GM12878 (cell line): ENCODE measurements around the gene CCN5. TPM values are rescaled to one million over a fixed set of nuclear protein-coding genes. Genes with fewer than 3 reads are reported as not detected.

Experiments used
- EP300 ChIP-seq, 2 experiments: fragments of 150-350 bp in 1 of 2; IDR thresholded peaks; 2 replicates each; pipeline ENCODE4 v1.6.1; 2011 to 2012; ENCODE audit warnings: low read depth in 2 of 2, low read length in 2 of 2, borderline replicate concordance in 1 of 2, improper control_type of control experiment in 1 of 2, inconsistent platforms in 1 of 2; ENCODE audit not compliant: control insufficient read depth in 1 of 2
- FOXM1 ChIP-seq: IDR thresholded peaks from 2 replicates; pipeline ENCODE4 v1.6.1; 2012; ENCODE audit warnings: low read depth, mild to moderate bottlenecking, inconsistent platforms, low read length, moderate library complexity
- HSF1 ChIP-seq: fragments of 150-350 bp; IDR thresholded peaks from 2 replicates; pipeline ENCODE4 v1.6.1; 2014; ENCODE audit warnings: mild to moderate bottlenecking, low read depth, low read length
- MLLT1 ChIP-seq: fragments of 450-650 bp; IDR thresholded peaks from 2 replicates; pipeline ENCODE4 v1.6.1; 2016; ENCODE audit warnings: mild to moderate bottlenecking
- TCF3 ChIP-seq: IDR thresholded peaks from 2 replicates; pipeline ENCODE4 v1.6.1; 2012; ENCODE audit warnings: low read depth, mild to moderate bottlenecking, low read length, borderline replicate concordance; ENCODE audit not compliant: insufficient read depth
- polyA plus RNA-seq, 11 experiments: library from polyadenylated mRNA; depleted of rRNA in 4 of 11; unstranded in 6 of 11; stranded (reverse) in 5 of 11; fragments of >200 nt; fragmentation: Nextera tagmentation in 4 of 11; fragmentation: Illumina TruSeq in 1 of 11; extraction: Ambion mirVana in 4 of 11; extraction: Trizol in 1 of 11; gene quantifications; 1 replicate in 1 of 11; 2 replicates in 10 of 11; pipeline versions ENCODE4 v1.2.1 to v1.2.3, GENCODE V29; 2011 to 2016; ENCODE audit warnings: inconsistent platforms in 2 of 11, missing spikeins in 2 of 11, low read depth in 1 of 11
- total RNA-seq, 4 experiments: library from RNA; depleted of rRNA in 3 of 4; stranded (reverse); fragments of >200 nt in 3 of 4; fragmentation: Illumina TruSeq in 1 of 4; extraction: Trizol in 1 of 4; gene quantifications; 2 replicates each; pipeline versions ENCODE4 v1.2.1 to v1.2.3, GENCODE V29; 2013 to 2021
- TF ChIP-seq, protein P1 (sequence below): IDR thresholded peaks from 2 replicates; pipeline ENCODE4 v1.6.1; 2011; ENCODE audit warnings: borderline replicate concordance, low read depth, mild to moderate bottlenecking, moderate library complexity, mixed read lengths, low read length; ENCODE audit not compliant: insufficient read depth; ENCODE audit errors: extremely low read length

CCN5 gene
- total and polyA plus RNA-seq, 10 of the 15 experiments (the other 5 are each of a cell fraction or from before 2014, with no cell fraction given), result 0.14 to 0.15 TPM; not detected in 8

DNA sequence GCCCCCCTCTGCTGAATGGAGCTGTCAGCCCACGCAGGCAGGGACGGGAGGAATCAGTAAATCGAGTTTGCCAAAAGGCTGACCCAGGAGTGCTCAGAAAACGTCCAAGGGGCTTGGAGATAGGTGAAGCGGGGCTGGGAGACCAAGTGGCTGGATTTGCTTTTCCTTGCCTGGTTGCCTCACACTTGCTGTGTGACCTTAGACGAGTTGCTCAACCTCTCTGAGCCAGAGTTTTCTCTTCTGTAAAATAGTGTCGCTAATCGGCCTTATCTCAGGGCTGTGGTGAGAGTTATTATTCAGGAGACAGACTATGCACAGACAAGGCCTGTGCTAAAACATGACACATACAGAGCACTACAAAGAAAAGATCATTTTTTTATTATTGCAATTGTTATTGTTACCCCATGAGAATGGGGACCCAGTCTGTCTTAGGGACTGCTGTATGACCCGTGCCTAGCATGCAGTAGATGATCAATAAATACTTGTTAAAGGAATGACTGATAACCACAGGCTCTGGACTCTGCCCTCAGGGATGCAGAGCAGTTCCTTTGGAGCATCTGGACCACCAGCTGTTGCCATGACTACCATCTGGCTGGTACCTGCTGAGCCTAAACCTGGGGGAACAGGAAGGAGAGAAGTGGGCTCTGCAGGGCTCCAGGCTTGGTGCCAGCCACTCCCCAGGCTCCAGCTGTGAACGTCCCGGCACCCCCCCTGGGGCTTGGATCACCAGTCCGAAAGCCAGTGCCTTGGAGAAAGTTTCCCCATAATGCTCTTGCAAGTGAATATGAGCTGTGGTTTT lies 31.4 kb downstream of the CCN5 start (continued):
- TF ChIP-seq FOXM1, result no peak
- TF ChIP-seq EP300 (IDR thresholded peaks at IDR 0.05; ENCODE audit: borderline replicate concordance in 1 of 2, control insufficient read depth in 1 of 2, low read depth in 2 of 2, low read length in 2 of 2), result no peak
- no peak for TF ChIP-seq MLLT1
- TF ChIP-seq HSF1, result no peak
- TF ChIP-seq, protein P1, sequence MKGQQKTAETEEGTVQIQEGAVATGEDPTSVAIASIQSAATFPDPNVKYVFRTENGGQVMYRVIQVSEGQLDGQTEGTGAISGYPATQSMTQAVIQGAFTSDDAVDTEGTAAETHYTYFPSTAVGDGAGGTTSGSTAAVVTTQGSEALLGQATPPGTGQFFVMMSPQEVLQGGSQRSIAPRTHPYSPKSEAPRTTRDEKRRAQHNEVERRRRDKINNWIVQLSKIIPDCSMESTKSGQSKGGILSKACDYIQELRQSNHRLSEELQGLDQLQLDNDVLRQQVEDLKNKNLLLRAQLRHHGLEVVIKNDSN, result no peak
- no peak for TF ChIP-seq TCF3
